ENCODE results near the gene MOSPD3. TPM values are rescaled to one million over a fixed set of nuclear protein-coding genes. Genes with fewer than 3 reads are reported as not detected.

MOSPD3 gene
- total and polyA plus RNA-seq, 2 of the 13 experiments (the other 11 are each of a cell fraction or from before 2014, with no cell fraction given), result 7.6 to 8.8 TPM

DNA sequence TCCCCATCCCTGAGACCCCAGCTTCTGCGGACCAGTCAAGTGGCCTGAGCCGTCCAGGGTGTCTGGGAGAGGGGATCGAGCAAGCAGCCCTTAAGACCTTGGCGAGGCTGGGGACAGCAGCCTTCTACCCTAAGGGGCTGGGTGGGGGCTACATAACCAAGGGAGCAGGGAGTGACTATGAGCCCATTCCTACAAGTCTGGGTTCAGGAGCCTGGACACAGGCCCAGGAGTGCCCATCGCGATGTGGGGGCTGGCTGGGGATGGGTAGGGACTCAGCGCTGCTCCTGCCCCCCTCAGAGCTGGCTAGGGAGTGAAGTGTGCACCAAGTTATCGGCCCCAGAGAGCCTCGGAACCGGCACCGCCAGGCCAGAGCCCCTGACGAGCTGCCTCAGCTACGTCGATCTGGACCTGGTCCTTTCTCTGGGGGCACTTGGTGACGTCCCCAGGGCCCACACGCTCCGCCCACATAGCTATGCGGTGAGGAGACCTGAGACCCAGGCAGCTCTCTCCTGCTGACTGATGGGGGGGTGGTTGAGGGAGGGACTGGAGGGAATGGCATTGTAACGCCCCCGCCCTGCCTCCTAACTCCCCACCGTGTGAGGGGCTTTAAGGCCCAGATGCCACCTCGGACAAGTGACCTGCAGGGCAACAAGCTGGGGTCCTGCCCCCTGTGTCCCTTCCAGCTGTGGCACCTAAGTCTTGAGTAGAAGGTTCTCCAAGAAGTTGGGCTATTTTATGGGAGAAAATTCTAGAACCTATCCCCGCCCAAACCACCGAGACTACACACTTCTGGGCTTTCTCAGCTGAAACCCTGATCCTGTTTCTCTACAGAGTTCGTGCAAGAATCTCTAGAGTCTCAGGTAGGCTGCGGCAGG lies 41.1 kb upstream of the MOSPD3 start (continued):
- TF ChIP-seq, protein P1, sequence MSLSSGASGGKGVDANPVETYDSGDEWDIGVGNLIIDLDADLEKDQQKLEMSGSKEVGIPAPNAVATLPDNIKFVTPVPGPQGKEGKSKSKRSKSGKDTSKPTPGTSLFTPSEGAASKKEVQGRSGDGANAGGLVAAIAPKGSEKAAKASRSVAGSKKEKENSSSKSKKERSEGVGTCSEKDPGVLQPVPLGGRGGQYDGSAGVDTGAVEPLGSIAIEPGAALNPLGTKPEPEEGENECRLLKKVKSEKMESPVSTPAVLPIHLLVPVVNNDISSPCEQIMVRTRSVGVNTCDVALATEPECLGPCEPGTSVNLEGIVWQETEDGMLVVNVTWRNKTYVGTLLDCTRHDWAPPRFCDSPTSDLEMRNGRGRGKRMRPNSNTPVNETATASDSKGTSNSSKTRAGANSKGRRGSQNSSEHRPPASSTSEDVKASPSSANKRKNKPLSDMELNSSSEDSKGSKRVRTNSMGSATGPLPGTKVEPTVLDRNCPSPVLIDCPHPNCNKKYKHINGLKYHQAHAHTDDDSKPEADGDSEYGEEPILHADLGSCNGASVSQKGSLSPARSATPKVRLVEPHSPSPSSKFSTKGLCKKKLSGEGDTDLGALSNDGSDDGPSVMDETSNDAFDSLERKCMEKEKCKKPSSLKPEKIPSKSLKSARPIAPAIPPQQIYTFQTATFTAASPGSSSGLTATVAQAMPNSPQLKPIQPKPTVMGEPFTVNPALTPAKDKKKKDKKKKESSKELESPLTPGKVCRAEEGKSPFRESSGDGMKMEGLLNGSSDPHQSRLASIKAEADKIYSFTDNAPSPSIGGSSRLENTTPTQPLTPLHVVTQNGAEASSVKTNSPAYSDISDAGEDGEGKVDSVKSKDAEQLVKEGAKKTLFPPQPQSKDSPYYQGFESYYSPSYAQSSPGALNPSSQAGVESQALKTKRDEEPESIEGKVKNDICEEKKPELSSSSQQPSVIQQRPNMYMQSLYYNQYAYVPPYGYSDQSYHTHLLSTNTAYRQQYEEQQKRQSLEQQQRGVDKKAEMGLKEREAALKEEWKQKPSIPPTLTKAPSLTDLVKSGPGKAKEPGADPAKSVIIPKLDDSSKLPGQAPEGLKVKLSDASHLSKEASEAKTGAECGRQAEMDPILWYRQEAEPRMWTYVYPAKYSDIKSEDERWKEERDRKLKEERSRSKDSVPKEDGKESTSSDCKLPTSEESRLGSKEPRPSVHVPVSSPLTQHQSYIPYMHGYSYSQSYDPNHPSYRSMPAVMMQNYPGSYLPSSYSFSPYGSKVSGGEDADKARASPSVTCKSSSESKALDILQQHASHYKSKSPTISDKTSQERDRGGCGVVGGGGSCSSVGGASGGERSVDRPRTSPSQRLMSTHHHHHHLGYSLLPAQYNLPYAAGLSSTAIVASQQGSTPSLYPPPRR (CRISPR knock-in tag; IDR thresholded peaks at IDR 0.05; ENCODE audit: borderline replicate concordance), result no peak
- TF ChIP-seq RAD21 (CRISPR knock-in tag; IDR thresholded peaks at IDR 0.05), result peak; percentile 52; the same call in 1 of the 2 replicates
- TF ChIP-seq, protein P2, sequence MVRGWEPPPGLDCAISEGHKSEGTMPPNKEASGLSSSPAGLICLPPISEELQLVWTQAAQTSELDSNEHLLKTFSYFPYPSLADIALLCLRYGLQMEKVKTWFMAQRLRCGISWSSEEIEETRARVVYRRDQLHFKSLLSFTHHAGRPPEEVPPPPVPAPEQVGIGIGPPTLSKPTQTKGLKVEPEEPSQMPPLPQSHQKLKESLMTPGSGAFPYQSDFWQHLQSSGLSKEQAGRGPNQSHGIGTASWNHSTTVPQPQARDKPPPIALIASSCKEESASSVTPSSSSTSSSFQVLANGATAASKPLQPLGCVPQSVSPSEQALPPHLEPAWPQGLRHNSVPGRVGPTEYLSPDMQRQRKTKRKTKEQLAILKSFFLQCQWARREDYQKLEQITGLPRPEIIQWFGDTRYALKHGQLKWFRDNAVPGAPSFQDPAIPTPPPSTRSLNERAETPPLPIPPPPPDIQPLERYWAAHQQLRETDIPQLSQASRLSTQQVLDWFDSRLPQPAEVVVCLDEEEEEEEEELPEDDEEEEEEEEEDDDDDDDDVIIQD (CRISPR knock-in tag; IDR thresholded peaks at IDR 0.05; ENCODE audit: low read depth), result no peak
- TF ChIP-seq SAFB2 (CRISPR knock-in tag; IDR thresholded peaks at IDR 0.05; ENCODE audit: borderline replicate concordance, low read depth), result no peak
- no peak for TF ChIP-seq MAFG (CRISPR knock-in tag; IDR thresholded peaks at IDR 0.05)
- TF ChIP-seq DR1 (CRISPR knock-in tag; IDR thresholded peaks at IDR 0.05), result no peak; the same call in 1 of the 2 replicates
- no peak for TF ChIP-seq EHMT2 (IDR thresholded peaks at IDR 0.05; ENCODE audit: borderline replicate concordance, low read depth, low read length)
- TF ChIP-seq MXD4 (CRISPR knock-in tag; IDR thresholded peaks at IDR 0.05), result no peak
- TF ChIP-seq, protein P3, sequence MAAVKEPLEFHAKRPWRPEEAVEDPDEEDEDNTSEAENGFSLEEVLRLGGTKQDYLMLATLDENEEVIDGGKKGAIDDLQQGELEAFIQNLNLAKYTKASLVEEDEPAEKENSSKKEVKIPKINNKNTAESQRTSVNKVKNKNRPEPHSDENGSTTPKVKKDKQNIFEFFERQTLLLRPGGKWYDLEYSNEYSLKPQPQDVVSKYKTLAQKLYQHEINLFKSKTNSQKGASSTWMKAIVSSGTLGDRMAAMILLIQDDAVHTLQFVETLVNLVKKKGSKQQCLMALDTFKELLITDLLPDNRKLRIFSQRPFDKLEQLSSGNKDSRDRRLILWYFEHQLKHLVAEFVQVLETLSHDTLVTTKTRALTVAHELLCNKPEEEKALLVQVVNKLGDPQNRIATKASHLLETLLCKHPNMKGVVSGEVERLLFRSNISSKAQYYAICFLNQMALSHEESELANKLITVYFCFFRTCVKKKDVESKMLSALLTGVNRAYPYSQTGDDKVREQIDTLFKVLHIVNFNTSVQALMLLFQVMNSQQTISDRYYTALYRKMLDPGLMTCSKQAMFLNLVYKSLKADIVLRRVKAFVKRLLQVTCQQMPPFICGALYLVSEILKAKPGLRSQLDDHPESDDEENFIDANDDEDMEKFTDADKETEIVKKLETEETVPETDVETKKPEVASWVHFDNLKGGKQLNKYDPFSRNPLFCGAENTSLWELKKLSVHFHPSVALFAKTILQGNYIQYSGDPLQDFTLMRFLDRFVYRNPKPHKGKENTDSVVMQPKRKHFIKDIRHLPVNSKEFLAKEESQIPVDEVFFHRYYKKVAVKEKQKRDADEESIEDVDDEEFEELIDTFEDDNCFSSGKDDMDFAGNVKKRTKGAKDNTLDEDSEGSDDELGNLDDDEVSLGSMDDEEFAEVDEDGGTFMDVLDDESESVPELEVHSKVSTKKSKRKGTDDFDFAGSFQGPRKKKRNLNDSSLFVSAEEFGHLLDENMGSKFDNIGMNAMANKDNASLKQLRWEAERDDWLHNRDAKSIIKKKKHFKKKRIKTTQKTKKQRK (IDR thresholded peaks at IDR 0.05; ENCODE audit: low read length), result no peak
- TF ChIP-seq, protein P4, sequence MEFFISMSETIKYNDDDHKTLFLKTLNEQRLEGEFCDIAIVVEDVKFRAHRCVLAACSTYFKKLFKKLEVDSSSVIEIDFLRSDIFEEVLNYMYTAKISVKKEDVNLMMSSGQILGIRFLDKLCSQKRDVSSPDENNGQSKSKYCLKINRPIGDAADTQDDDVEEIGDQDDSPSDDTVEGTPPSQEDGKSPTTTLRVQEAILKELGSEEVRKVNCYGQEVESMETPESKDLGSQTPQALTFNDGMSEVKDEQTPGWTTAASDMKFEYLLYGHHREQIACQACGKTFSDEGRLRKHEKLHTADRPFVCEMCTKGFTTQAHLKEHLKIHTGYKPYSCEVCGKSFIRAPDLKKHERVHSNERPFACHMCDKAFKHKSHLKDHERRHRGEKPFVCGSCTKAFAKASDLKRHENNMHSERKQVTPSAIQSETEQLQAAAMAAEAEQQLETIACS (CRISPR knock-in tag; IDR thresholded peaks at IDR 0.05), result no peak
- TF ChIP-seq ZNF136 (CRISPR knock-in tag; IDR thresholded peaks at IDR 0.05; ENCODE audit: low read depth), result no peak
- TF ChIP-seq GZF1 (CRISPR knock-in tag; IDR thresholded peaks at IDR 0.05), result no peak
- 0 out of 2 replicates have a peak, but pooled peaks have one; percentile 6 for TF ChIP-seq RARA (CRISPR knock-in tag; IDR thresholded peaks at IDR 0.05)
- TF ChIP-seq, protein P5, sequence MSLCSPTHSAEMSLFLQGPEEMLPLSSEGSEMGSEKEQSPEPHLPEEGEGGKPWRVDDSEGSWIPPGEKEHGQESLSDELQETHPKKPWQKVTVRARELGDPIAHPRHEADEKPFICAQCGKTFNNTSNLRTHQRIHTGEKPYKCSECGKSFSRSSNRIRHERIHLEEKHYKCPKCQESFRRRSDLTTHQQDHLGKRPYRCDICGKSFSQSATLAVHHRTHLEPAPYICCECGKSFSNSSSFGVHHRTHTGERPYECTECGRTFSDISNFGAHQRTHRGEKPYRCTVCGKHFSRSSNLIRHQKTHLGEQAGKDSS (CRISPR knock-in tag; IDR thresholded peaks at IDR 0.05; ENCODE audit: borderline replicate concordance, low read depth), result 0 out of 2 replicates have a peak, but pooled peaks have one; percentile 39
